Neural progenitor cell (in vitro differentiated cells): Measurements from ENCODE around the gene CD248.

ENCODE experiments used
- EZH2 ChIP-seq: fragments of 200-600 bp; sonication (generic); IDR thresholded peaks from 2 replicates; pipeline ENCODE4 v1.6.1; 2017; ENCODE audit warnings: antibody characterized with exemption, mild to moderate bottlenecking, moderate library complexity
- EZH2phosphoT487 ChIP-seq: fragments of 200-600 bp; sonication (generic); IDR thresholded peaks from 2 replicates; pipeline ENCODE4 v1.6.1; 2017; ENCODE audit warnings: antibody characterized with exemption
- TF ChIP-seq, protein P1 (sequence below): fragments of 200-600 bp; sonication (generic); IDR thresholded peaks from 2 replicates; pipeline ENCODE4 v1.5.1; 2017; ENCODE audit warnings: antibody characterized with exemption, mild to moderate bottlenecking

DNA sequence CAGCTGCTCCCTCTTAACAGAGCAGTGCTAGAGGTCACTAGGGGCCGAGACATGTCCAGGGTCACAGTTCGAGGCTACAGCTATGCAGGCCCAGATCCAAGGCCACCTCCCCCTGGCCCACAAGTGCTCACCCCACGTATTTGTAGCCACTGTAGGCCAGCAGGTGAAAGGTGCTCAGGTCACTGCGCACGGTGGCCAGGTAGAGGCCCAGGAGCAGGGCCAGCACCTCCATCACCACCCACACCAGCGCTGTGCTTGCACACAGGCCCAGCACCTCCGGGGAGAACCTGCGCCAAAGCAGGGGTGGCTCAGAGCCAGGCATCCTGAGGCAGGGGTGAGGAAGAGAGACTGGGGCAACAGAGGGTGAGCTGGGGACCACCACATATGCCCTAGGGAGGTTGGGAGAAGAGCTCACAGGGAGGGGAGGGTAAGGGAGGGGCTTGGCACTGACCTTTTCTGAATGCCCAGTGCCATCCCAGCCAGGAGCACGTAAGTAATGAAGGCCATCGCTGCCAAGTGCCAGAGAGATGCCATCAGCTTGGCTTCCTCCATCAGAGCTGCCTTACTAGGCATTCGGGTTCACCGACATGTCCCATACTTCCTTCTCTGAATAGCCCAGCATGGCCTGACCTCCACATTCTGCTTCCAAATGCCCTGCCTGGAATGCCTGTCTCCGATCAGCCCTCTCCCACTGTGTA is 31.4 kb downstream of the CD248 start:
- TF ChIP-seq EZH2phosphoT487 (no peak), EZH2 (no peak)
- TF ChIP-seq, protein P1, sequence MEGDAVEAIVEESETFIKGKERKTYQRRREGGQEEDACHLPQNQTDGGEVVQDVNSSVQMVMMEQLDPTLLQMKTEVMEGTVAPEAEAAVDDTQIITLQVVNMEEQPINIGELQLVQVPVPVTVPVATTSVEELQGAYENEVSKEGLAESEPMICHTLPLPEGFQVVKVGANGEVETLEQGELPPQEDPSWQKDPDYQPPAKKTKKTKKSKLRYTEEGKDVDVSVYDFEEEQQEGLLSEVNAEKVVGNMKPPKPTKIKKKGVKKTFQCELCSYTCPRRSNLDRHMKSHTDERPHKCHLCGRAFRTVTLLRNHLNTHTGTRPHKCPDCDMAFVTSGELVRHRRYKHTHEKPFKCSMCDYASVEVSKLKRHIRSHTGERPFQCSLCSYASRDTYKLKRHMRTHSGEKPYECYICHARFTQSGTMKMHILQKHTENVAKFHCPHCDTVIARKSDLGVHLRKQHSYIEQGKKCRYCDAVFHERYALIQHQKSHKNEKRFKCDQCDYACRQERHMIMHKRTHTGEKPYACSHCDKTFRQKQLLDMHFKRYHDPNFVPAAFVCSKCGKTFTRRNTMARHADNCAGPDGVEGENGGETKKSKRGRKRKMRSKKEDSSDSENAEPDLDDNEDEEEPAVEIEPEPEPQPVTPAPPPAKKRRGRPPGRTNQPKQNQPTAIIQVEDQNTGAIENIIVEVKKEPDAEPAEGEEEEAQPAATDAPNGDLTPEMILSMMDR, result no peak
